K562 (cell line): ENCODE measurements around the gene ABAT. TPM values are rescaled to one million over a fixed set of nuclear protein-coding genes. Genes with fewer than 3 reads are reported as not detected.
A peak's percentile ranks its signal among the peaks of the same experiment; 100 is the strongest.

Experiments used
- ATF1 ChIP-seq, 2 experiments: fragments of 450-650 bp in 1 of 2; IDR thresholded peaks; 2 replicates each; pipeline ENCODE4 v1.6.1; 2016; ENCODE audit warnings: missing compliant biosample characterization in 1 of 2, missing genetic modification characterization in 1 of 2
- ATF7 ChIP-seq: fragments of 450-650 bp; IDR thresholded peaks from 2 replicates; pipeline ENCODE4 v1.7.1; 2014; ENCODE audit warnings: mild to moderate bottlenecking, moderate library complexity
- CBX5 ChIP-seq: IDR thresholded peaks from 2 replicates; pipeline ENCODE4 v1.6.1; 2014; ENCODE audit warnings: low read depth, borderline replicate concordance
- CHCHD3 ChIP-seq: fragments of 250-450 bp; sonication (Bioruptor Pico); IDR thresholded peaks from 2 replicates; pipeline ENCODE4 v2.1.2; 2022; ENCODE audit warnings: mild to moderate bottlenecking
- EP400 ChIP-seq: fragments of 450-650 bp; IDR thresholded peaks from 2 replicates; pipeline ENCODE4 v1.6.1; 2017; ENCODE audit warnings: antibody characterized with exemption, mild to moderate bottlenecking, moderate library complexity
- GATAD2B ChIP-seq: fragments of 450-650 bp; IDR thresholded peaks from 2 replicates; pipeline ENCODE4 v1.6.1; 2017; ENCODE audit warnings: mild to moderate bottlenecking, borderline replicate concordance
- HDGF ChIP-seq: fragments of 450-650 bp; IDR thresholded peaks from 2 replicates; pipeline ENCODE4 v1.6.1; 2016
- SNRNP70 ChIP-seq: fragments of 200-400 bp; formaldehyde crosslinking; optimal IDR thresholded peaks from 2 replicates; pipeline ENCODE3; 2017; ENCODE audit warnings: low read depth, low read length
- TEAD1 ChIP-seq, 2 experiments: fragments of 450-650 bp in 1 of 2; sonication (generic) in 1 of 2; formaldehyde crosslinking; IDR thresholded peaks; 2 replicates each; pipeline versions ENCODE4 v1.4.0 to v1.8.0; 2020 to 2022; ENCODE audit warnings: mild to moderate bottlenecking in 2 of 2, missing genetic modification reagents in 1 of 2
- TRIM24 ChIP-seq, 2 experiments: fragments of 450-650 bp; IDR thresholded peaks; 2 replicates each; pipeline ENCODE4 v1.6.1; 2016
- polyA plus RNA-seq, 8 experiments: library from polyadenylated mRNA; depleted of rRNA in 4 of 8; stranded (reverse) in 5 of 8; unstranded in 3 of 8; fragments of >200 nt; fragmentation: Nextera tagmentation in 2 of 8; fragmentation: Illumina TruSeq in 1 of 8; extraction: Ambion mirVana in 2 of 8; extraction: Trizol in 1 of 8; gene quantifications; 2 replicates each; pipeline versions ENCODE4 v1.2.1 to v1.2.3, GENCODE V29; 2011 to 2014; ENCODE audit warnings: inconsistent platforms in 1 of 8, missing spikeins in 1 of 8
- total RNA-seq, 7 experiments: library from RNA; depleted of rRNA in 6 of 7; stranded (reverse); fragments of >200 nt in 6 of 7; fragmentation: Illumina TruSeq in 2 of 7; extraction: Trizol in 2 of 7; gene quantifications; 2 replicates each; pipeline versions ENCODE4 v1.2.1 to v1.2.3, GENCODE V29; 2011 to 2021; ENCODE audit warnings: low replicate concordance in 1 of 7
- TF ChIP-seq, protein P1 (sequence below): fragments of 250-450 bp; sonication (Bioruptor Pico); IDR thresholded peaks from 2 replicates; pipeline ENCODE4 v1.4.0; 2020
- TF ChIP-seq, protein P2 (sequence below): sonication (generic); formaldehyde crosslinking; IDR thresholded peaks from 2 replicates; pipeline ENCODE4 v1.8.1; 2023; ENCODE audit warnings: mild to moderate bottlenecking, missing genetic modification reagents
- TF ChIP-seq, protein P3 (sequence below): sonication (generic); formaldehyde crosslinking; IDR thresholded peaks from 2 replicates; pipeline ENCODE4 v1.8.1; 2023; ENCODE audit warnings: mild to moderate bottlenecking, missing genetic modification reagents
- TF ChIP-seq, protein P4 (sequence below): fragments of 200-800 bp; sonication (Bioruptor generic); IDR thresholded peaks from 2 replicates; pipeline ENCODE4 v1.6.1; 2017; ENCODE audit warnings: missing genetic modification characterization, missing compliant biosample characterization

ABAT gene
- total and polyA plus RNA-seq, 9 of the 15 experiments (the other 6 are each of a cell fraction or from before 2014, with no cell fraction given), result 0.01 to 0.49 (median 0.10) TPM

DNA sequence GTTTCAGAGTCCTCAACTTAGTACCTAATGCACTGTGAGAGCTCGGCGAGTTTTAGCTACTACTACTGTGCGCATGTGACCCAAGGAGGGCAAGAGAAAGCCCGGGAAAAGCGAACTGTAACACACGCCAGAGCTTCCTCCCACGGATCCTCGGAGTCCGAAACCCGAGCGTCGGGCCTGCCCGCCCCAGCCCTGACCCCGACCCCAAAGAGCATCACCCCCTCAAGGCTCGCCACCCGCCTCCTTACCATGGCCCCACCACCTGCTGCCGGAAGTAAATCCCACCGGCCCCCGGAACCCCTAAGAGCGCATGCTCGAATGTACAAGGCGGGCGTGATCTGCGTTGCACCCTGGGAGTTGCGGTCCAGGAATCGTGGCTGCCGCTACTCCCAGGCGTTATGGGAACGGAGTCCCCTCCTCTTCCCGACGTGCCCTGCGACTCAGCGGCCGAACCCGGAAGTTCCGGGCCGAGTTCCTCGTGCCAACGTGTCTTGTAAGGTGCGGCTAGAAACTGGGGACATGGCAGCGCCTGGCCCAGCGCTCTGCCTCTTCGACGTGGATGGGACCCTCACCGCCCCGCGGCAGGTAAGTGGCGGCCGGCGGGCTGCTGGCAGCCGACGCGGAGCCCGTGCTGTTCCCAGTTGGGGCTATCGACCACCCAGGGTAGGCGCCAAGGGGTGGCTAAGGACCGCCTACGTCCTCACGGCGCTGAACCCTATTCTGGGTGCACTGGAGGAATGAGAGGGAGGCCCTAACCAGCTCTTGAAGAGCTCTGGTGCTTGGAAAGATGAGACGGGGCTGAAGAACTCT is 123.2 kb downstream of the ABAT start, which contains the start of the genes PMM2 and TMEM186 (continued):
- TF ChIP-seq, protein P1, sequence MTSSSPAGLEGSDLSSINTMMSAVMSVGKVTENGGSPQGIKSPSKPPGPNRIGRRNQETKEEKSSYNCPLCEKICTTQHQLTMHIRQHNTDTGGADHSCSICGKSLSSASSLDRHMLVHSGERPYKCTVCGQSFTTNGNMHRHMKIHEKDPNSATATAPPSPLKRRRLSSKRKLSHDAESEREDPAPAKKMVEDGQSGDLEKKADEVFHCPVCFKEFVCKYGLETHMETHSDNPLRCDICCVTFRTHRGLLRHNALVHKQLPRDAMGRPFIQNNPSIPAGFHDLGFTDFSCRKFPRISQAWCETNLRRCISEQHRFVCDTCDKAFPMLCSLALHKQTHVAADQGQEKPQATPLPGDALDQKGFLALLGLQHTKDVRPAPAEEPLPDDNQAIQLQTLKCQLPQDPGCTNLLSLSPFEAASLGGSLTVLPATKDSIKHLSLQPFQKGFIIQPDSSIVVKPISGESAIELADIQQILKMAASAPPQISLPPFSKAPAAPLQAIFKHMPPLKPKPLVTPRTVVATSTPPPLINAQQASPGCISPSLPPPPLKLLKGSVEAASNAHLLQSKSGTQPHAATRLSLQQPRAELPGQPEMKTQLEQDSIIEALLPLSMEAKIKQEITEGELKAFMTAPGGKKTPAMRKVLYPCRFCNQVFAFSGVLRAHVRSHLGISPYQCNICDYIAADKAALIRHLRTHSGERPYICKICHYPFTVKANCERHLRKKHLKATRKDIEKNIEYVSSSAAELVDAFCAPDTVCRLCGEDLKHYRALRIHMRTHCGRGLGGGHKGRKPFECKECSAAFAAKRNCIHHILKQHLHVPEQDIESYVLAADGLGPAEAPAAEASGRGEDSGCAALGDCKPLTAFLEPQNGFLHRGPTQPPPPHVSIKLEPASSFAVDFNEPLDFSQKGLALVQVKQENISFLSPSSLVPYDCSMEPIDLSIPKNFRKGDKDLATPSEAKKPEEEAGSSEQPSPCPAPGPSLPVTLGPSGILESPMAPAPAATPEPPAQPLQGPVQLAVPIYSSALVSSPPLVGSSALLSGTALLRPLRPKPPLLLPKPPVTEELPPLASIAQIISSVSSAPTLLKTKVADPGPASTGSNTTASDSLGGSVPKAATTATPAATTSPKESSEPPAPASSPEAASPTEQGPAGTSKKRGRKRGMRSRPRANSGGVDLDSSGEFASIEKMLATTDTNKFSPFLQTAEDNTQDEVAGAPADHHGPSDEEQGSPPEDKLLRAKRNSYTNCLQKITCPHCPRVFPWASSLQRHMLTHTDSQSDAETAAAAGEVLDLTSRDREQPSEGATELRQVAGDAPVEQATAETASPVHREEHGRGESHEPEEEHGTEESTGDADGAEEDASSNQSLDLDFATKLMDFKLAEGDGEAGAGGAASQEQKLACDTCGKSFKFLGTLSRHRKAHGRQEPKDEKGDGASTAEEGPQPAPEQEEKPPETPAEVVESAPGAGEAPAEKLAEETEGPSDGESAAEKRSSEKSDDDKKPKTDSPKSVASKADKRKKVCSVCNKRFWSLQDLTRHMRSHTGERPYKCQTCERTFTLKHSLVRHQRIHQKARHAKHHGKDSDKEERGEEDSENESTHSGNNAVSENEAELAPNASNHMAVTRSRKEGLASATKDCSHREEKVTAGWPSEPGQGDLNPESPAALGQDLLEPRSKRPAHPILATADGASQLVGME (CRISPR knock-in tag), result no peak
- TF ChIP-seq ATF1 (CRISPR knock-in tag; IDR thresholded peaks at IDR 0.05) (no peak), ATF1 (tag; IDR thresholded peaks at IDR 0.05) (peak; percentile 74), HDGF (no peak), GATAD2B (no peak), TRIM24 (IDR thresholded peaks at IDR 0.05) (no peak), TEAD1 (CRISPR knock-in tag; IDR thresholded peaks at IDR 0.05) (peak in 1 of 2 experiments; percentile 89; a peak in 1 of 4 replicates), CBX5 (no peak), EP400 (peak; percentile 99), ATF7 (peak; percentile 76), SNRNP70 (no peak), CHCHD3 (CRISPR knock-in tag) (no peak)
- TF ChIP-seq, protein P2, sequence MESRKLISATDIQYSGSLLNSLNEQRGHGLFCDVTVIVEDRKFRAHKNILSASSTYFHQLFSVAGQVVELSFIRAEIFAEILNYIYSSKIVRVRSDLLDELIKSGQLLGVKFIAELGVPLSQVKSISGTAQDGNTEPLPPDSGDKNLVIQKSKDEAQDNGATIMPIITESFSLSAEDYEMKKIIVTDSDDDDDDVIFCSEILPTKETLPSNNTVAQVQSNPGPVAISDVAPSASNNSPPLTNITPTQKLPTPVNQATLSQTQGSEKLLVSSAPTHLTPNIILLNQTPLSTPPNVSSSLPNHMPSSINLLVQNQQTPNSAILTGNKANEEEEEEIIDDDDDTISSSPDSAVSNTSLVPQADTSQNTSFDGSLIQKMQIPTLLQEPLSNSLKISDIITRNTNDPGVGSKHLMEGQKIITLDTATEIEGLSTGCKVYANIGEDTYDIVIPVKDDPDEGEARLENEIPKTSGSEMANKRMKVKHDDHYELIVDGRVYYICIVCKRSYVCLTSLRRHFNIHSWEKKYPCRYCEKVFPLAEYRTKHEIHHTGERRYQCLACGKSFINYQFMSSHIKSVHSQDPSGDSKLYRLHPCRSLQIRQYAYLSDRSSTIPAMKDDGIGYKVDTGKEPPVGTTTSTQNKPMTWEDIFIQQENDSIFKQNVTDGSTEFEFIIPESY (CRISPR knock-in tag), result peak; percentile 10; the same call in 1 of the 2 replicates
- TF ChIP-seq, protein P3, sequence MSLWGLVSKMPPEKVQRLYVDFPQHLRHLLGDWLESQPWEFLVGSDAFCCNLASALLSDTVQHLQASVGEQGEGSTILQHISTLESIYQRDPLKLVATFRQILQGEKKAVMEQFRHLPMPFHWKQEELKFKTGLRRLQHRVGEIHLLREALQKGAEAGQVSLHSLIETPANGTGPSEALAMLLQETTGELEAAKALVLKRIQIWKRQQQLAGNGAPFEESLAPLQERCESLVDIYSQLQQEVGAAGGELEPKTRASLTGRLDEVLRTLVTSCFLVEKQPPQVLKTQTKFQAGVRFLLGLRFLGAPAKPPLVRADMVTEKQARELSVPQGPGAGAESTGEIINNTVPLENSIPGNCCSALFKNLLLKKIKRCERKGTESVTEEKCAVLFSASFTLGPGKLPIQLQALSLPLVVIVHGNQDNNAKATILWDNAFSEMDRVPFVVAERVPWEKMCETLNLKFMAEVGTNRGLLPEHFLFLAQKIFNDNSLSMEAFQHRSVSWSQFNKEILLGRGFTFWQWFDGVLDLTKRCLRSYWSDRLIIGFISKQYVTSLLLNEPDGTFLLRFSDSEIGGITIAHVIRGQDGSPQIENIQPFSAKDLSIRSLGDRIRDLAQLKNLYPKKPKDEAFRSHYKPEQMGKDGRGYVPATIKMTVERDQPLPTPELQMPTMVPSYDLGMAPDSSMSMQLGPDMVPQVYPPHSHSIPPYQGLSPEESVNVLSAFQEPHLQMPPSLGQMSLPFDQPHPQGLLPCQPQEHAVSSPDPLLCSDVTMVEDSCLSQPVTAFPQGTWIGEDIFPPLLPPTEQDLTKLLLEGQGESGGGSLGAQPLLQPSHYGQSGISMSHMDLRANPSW, result no peak; the same call in 1 of the 2 replicates
- TF ChIP-seq, protein P4, sequence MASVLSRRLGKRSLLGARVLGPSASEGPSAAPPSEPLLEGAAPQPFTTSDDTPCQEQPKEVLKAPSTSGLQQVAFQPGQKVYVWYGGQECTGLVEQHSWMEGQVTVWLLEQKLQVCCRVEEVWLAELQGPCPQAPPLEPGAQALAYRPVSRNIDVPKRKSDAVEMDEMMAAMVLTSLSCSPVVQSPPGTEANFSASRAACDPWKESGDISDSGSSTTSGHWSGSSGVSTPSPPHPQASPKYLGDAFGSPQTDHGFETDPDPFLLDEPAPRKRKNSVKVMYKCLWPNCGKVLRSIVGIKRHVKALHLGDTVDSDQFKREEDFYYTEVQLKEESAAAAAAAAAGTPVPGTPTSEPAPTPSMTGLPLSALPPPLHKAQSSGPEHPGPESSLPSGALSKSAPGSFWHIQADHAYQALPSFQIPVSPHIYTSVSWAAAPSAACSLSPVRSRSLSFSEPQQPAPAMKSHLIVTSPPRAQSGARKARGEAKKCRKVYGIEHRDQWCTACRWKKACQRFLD (CRISPR knock-in tag), result peak; percentile 90
